ENCODE results near the gene HEG1.
A peak's percentile ranks its signal among the peaks of the same experiment; 100 is the strongest.
"Not testable (repeated sequence)": the region's sequence is repeated elsewhere in the genome, so short reads cannot be mapped to it uniquely, and the experiment has no call there.

The HEG1 gene

DNA sequence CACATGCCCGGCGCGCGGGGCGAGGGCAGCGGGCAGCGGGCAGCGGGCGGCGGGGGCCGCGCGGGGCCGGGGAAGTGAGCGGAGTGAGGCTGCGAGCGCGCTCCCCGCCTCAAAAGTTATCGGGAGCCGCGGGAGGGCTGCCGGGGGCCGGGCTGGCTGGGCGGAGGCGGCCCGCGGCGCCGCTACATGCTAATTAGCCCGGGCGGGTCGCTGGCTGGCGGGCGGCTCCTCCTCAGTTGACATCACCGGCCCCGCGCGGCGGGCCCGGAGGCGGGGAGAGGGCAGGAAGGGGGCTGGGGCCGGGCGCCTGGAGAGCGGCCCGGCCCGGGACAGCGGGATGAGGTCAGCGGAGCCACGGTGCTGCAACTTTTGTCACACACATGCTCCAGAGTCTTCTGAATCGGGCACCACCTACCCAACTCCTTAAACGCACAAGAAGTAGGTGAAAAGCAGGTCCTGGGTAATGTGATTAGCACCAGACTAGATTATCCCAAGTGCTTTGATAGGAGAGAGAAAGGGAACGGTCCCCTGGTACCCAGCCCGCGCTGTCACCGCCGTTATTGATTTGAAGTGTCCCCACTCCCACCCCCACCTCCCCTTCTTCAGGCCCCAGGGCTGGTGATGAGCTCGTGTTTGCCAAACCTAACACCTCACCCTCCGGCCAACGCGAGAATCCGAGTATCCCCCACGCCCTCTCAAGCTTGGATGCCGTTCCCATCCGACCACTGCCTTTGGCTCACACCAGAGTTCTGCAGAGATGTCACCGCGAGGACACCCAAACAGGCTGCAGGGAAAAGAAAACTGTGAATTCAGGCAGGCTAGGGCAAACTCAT lies at the start of gene HEG1:
HEG1 (minus strand) TSS at position 85 of the 833 bp plus-strand sequence. CDS start 107 bp downstream, outside the sequence.
- DNase-seq, result peak; percentile 37 to 57 (median 50)

DNA sequence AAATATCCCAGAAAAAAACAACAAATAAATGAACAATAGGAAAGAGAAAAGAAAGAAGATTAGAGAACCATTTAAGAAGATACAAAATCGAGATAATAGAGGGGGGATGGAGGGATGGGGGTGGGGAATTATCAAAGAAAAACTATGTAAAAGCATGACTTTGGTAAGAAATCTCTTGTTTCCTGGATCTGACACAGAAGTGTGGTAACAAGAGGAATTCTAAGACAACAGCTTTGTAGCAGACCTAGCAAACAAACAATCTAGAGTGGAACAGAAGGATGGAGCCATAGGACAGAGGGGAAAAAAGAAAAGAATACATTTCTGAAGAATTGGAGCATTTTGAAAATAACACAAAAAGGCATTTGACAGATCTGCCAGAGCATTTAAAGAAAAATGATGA lies 49.3 kb upstream of the HEG1 start:
- no peak for DNase-seq

- no peak for DNase-seq
Observed at GRCh38 chr3:125104639-125105038, 48.8 kb upstream of the HEG1 start.

- no peak for DNase-seq
Observed at GRCh38 chr3:125103406-125103805, 47.6 kb upstream of the HEG1 start.

GRCh38 chr3:125102470-125102869 lies 46.7 kb upstream of the HEG1 start:
- no peak for DNase-seq

- no peak for DNase-seq
Observed at GRCh38 chr3:125098611-125099291, 43.0 kb upstream of the HEG1 start.

GRCh38 chr3:125090649-125091048 lies 34.9 kb upstream of the HEG1 start:
- DNase-seq, result no peak

GRCh38 chr3:125087768-125088391 lies 32.1 kb upstream of the HEG1 start:
- DNase-seq, result no peak

- DNase-seq, result no peak
Observed at GRCh38 chr3:125085166-125085565, 29.4 kb upstream of the HEG1 start.

DNA sequence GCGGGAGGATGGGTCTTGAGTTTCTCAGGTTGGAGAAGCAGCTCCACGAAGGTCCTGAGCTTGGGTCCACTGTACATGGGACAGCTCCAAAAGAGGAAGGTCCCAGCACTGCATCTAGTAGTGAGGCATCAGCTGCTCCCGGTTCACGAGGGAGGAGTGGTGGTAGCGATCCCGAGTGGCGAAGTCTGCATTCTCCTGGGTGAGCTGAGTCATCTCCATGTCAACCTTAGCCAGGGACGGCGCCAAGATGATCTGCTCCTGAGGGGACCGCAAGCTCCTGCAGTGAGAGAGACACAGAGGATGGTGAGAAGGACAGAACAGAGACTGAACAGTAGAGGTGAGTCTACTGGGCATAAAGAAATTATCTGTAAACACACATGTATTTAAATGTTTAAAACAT lies 28.0 kb upstream of the HEG1 start:
- no peak for DNase-seq

- DNase-seq, result not testable (repeated sequence)
Observed at GRCh38 chr3:125082339-125082738, 26.5 kb upstream of the HEG1 start.

GRCh38 chr3:125080077-125080476 lies 24.3 kb upstream of the HEG1 start:
- no peak for DNase-seq

DNA sequence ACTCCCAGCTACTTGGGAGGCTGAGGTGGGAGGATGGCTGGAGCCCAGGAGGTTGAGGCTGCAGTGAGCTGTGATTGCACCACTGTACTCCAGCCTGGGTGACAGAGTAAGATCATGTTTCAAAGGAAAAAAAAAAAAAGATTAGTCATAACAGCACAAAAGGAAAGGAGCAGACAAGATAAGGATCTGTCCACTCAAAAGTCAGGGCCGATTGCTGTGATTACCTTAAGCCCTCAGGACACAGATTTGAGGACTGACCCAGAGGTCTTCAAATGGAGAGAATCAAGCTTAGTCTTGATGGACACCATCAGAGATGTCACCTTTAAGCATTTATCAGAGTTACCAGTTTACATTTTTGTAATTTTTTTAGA lies 23.9 kb upstream of the HEG1 start:
- DNase-seq, result no peak

GRCh38 chr3:125078951-125079674 lies 23.3 kb upstream of the HEG1 start:
- no peak for DNase-seq

DNA sequence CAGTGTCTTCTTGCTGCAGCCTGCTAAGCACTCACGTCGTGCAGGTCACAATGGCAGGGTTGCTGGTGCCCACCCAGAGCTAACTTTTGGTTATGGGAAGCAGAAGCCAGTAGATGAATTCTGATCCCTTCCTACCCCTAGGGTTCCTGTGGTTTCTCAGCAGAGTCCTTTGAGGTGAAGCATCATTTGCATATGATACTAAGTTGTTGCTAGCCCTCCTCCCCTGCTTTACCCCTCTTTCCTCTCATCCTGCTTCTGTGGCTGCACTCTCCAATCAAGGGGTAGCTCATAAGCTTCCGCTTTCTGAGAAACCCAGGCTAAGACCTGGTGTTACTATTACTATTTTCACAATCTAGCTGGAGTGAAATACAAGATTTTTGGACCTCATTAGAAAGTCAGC lies 22.1 kb upstream of the HEG1 start:
- no peak for DNase-seq

GRCh38 chr3:125076464-125076863 lies 20.7 kb upstream of the HEG1 start:
- DNase-seq, result no peak

DNA sequence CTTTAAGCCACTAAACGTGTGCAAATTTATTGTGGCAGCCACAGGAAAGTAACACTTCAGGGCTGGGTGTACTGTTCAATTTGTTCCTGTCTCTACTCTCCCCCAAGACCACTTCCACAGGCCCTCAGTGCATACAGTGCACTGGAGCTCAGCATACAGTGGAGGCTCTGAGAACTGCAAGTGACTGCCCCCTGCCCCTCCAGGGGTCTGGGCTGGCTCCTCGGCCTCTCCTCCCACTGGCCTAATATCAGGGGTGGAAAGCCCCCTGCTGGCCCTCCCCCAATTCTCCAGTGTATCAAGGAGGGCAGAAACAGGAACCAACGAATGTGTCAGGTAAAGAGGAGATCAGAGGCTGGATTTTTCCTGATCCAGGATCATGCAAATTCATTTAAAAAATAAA lies 19.9 kb upstream of the HEG1 start:
- no peak for DNase-seq

DNA sequence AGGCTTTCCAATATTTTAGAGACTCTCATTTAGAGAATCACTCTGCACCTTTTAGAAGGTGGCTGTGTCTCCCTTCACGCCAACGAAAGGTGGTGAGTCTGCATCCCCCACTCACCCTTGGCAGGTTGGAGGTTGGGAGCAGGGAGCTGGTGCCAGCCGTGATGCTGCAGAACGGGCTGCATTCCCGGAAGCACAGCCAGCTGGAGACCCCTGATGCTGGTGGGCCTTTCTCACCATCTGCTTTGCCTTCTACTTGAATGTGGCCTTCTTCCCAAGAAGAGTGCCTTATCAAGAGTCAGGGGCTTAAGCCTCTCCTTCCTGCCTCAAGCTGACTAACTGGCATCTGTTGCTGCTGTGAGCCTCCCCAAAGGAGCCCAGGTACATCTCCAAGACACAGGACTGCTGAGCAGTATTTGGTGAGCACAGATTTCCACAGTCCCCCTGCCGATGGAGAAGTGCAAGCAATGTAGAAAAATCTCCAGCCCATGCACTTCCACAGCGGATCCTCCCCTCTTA lies 17.7 kb upstream of the HEG1 start:
- no peak for DNase-seq

DNA sequence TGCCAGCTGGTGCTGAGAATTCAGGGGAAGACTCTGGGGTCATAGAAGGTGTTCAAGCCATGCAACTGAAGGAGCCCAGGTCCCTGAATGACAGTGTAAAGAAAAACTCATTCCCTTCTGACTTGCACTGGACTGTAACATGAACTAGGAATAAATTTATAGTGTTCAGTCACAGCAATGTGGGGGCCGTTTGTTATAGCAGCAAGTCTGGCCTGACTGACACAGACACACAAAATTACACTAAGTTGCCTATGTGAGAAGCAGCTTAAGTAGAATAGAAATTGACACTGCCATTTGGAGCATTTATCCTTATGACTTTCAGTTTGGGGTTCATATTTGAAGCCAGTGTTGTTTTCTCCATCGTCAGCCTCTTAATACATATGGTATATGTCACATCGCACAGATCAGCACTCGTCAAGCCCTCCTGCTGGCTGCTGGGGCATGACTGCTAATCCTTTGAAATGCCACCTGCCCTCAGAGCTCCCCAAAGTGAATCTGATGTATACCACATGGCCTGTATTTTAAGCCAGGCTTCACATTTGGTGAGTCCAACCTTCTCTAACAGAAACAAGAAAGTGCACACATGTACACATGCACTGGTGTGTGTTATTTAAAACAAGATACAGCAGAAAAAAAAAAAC lies 17.1 kb upstream of the HEG1 start:
- no peak for DNase-seq

DNA sequence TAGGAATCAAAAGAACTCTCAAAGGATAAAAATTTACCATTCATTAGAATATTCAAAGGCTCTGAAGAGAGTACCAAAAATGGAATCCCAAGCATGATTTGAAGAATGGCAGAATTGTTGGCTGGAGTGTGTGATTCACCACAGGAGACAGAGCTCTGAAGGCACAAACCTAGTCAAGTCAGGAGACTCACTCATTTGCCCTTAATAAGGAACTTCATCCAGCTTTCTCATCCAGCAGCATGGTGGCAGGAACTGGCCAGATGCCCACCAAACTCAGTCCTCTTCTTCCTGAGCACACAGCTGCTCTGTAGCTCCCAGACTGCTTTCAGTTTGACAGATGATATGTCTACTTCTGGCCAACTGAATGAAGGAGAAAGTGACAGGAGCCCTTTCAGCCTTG lies 16.5 kb upstream of the HEG1 start:
- no peak for DNase-seq

- no peak for DNase-seq
Observed at GRCh38 chr3:125069968-125070745, 14.4 kb upstream of the HEG1 start.

DNA sequence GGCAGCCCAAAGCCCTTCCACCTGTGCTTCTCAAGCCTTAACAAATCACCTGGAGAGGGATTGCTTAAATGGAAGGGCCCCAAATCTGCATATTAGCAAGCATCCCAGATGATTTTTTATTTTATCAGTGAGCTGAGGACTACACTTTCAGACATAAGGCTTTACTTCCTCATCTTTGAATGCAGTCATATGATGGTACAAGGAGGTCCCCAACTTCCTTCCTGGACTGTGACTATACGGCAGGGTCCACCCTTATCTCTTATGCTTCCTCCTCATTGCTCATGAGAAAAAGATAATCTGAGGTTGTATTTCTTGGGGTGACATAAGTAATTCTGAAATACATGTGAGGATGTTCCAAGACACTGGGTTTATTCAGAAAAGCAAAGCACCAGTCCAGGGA lies 13.7 kb upstream of the HEG1 start:
- DNase-seq, result no peak

All from activated CD4-positive, CD25-positive, alpha-beta regulatory T cell (primary cell).